CD4-positive, alpha-beta T cell treated with Interleukin-17A for 4 hours (primary cell): ENCODE measurements around the gene MYO1D.
"Not testable (repeated sequence)": the region's sequence is repeated elsewhere in the genome, so short reads cannot be mapped to it uniquely, and the experiment has no call there.

Experiments used
- DNase-seq: peaks from one replicate; pipeline ENCODE4 v3.0.0-alpha.2; 2020; ENCODE audit warnings: mixed read lengths

Gene MYO1D

DNA sequence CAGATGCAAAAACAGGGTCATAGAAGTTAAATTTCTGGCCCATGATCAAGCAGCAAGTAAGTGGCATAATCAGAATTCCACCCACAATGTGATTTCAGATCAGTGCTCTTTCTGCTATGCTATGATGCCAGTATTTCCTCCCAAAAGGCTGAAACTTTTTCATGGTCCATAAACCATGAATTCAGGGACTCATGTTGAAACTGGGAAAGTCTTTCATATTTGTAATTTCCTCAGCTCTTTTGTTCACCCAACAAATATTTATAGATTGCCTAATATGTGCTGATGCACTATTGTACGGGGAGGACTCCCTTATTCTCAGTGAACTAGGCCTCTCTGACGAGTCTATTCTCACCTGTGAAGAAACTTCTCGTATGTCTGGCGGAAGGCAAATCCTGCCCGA lies 156.3 kb downstream of the MYO1D start:
- DNase-seq = no peak

DNA sequence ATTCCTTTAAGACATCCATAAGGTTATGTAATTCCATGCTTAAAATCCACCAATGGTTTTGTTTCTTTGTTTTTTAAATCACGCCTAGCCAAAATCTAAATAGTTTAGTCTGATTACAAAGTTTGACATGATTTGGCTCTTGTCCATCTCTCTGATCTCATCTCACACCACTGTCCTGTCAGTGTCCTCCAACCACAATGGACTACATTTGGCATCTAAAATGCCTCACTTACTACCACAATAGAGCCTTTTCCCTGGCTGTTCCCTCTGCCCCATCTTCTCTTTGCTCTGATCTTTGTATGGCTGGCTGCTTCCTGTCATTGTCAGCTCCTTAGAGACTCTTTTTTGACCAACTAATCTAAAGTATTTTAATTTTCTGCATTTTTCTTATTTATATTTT lies 157.2 kb downstream of the MYO1D start:
- no peak for DNase-seq

DNA sequence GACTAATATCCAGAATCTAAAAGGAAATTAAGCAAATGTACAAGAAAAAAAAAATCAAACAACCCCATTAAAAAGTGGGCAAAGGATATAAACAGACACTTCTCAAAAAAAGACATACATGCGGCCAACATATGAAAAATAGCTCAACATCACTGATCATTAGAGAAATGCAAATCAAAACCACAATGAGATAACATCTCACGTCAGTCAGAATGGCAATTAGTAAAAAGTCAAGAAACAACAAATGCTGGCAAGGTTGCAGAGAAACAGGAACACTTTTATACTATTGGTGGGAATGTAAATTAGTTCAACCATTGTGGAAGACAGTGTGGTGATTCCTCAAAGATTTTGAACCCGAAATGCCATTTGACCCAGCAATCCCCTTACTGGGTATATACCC lies 162.0 kb downstream of the MYO1D start:
- DNase-seq = not testable (repeated sequence)

DNA sequence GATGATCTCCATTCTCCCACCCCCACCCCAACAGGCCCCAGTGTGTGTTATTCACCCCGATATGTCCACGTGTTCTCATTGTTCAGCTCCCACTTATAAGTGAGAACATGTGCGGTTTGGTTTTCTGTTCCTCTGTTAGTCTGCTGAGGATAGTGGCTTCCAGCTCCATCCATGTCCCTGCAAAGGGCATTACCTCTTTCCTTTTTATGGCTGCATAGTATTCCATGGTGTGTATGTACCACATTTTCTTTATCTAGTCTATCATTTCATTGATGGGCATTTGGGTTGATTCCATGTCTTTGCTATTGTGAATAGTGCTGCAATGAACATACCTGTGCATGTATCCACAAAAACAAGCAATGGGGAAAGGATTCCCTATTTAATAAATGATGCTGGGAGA lies 162.7 kb downstream of the MYO1D start:
- DNase-seq = not testable (repeated sequence)

DNA sequence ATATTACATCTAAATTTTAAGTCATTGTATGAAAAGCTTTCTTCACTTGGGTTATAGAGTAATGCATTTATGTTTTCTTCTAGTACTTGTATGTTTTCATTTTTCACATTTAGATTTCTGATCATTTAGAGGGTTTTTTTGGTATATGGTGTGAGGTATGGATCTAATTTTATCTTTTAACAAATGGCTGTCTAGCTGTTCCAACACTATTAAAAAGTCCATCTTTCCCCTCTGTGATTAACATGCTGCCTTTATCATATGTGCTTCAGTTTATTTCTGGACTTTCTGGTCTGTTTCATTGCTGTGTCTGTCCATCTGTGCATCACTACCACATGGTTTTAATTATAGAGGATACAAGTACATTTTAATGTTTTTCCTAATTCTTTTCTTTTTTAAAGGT lies 163.8 kb downstream of the MYO1D start:
- no peak for DNase-seq

DNA sequence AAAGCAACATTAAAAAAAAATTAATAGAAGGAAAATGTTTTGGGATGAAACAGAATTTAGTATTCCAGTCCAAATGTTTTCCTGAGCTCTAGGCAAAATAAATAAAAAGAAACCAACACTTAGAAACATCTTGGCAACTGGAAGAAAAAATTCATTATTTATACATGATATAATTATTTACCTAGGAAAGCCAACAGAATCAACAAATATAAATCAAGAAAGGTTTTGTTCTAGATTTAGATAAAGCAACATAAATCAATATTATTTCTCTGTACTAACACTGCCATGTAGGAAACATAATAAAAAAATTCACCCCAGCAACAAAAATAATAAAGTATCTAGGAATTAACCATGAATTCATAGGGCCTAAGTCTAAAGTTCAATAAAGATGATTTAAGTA lies 167.4 kb downstream of the MYO1D start:
- no peak for DNase-seq

DNA sequence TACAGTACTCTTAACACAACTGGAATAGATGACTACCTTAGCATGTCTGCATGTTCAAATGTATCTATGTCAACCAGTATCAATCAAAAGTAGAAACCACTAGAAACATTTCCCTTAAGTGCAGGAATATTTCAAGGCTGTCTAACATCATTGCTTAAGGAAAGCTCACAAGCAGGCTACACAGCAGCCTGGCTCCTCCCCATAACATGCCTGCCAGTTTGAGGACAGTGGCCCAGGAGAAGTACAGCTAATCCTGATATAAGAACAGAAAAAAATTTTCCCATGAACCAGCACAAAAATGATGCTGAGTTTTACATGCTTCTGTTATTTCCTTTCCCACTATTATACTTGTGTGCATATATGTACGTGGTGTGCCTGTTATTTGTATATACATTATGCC lies 175.1 kb downstream of the MYO1D start:
- DNase-seq = no peak

DNA sequence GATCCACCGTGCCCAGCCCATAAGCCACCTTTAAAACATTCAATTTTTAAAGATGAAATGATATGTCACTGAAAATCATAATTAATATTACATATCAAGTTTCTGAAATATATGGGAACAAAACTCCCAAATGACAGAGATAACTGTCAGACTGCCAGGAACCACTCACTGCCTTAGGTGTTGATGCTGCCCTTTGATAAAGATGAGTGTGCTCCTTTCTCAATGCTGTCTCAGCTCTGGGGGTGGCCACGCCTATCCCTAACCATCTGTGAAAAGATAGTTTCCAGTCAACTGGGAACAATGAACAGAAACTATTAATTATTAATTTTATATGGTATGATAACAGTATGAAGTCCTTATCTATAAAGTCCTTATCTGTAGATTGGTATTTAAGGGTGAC lies 177.7 kb downstream of the MYO1D start:
- DNase-seq = no peak

DNA sequence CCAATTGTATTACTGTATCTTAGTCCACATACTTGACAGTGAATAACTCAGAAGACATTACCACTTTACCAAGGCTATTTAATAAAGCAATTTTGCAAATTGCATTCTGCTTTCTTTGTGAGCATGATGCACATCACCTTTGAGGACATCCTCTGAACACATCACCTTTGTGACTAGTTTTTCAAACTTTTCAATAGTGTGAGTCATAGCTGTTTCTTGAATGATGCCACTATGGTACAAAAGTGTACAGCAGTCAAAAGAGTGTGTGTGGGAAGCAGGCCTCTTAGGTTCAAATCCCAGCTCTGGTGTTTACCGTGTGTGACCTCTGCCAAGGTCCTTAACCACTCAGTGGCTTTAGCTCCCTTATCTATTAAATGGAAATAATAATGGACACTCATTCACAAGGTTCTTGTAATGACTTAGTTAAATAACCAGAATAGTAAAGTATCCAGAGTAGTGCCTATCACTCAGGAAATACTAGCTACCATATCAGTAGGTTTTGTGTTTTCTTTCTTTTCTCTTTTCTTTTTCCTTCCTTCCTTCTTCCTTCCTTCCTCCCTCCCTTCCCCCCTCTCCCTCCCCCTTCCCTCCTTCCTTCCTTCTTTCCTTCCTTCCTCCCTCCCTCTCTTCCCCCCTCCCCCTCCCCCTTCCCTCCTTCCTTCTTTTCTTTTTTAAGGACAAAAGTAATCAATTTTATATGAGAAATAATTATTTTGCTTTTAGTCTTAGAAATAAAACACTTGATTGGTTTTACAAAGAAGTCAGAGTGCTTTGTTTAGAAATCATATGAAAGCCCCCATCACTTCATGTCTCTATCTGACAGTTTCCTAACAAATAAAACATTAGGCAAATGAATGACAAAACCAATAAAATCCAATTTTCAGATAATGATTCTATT lies 178.9 kb downstream of the MYO1D start:
- DNase-seq = no peak

DNA sequence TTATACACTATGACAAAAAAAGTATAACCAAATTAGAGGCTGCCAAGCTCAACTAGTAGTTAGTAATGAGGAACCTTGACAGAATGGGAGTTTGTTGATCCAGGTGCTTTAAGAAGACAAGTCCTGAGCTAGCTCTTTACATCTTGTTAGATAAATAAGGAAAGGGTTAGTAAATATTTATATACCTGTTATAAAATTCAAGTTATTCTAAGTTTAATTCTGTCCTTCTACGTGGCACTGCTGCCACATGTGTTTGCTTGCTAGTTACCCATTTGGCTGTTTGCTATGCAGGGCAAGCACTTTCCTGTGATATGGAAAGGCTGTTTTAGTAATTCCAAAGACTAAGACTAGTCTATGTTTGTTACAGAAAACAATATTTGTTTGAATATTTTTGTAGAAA lies 180.5 kb downstream of the MYO1D start:
- no peak for DNase-seq

DNA sequence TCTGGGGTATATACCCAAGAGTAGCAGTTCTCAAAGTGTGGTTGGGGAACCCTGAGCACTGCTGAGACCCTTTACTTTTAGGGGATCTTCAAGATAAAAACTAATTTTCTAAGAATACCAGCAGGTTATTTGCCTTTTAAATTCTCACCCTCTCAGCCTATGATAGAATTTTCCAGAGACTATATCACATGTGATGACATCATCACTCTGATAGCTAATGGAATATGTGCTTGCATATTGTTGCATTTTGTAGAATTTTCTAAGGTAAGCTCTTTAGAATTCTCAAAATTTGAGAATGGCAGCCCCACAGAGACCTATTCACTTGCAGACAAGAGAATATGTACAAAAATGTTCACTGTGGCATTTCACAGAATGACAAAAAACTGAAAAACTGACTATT lies 181.1 kb downstream of the MYO1D start:
- DNase-seq = no peak

DNA sequence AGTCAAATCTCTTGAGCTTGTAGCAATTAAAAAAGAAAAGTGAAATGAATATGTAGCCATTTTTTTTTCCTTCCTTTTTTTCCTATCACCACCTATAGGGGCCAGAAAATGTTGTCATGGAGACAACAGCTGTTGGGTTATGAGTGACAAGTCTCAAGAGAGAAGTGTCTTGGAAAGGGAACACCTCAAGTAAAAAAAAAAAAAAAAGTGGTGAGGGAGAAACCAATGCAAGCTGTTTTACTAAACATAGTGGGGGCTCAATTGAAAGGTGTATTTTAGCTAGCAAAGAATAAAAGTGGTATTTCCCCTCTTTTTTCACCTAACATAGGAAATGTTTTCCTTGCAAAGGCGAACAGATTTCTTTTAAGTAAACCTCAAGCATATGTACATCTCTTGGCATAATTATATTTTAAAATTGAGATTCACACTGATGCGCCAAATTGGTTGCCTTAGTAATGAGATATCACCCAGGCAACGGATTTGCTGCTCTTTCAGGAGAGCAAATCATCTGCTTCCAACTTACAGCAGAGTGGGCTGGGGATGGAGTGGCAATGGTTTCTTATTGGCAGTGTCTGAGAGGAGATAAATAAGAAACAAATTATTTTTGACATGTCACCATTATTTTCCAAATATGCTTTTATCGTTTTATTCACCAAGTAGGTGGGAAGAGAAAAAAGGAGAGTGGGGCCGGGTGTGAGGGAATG lies 183.6 kb downstream of the MYO1D start:
- no peak for DNase-seq

DNA sequence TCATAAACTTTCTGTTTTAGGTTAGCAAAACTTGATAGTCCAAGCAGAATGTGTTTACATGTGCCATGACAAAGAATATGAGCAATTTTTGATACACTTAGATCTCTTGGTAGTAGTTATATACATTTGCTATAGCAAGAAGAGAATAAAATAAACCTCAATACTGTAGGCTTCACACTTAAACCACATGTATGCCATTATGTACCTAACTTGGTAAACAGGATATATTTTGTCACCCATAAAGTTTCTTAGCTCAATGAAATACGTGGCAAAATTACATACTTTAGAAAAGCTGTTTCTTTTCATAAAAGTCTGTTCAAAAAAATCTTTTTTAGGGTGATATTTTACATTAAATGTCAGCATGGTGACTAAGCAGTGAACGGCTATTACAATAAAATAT lies 184.7 kb downstream of the MYO1D start:
- DNase-seq = no peak

DNA sequence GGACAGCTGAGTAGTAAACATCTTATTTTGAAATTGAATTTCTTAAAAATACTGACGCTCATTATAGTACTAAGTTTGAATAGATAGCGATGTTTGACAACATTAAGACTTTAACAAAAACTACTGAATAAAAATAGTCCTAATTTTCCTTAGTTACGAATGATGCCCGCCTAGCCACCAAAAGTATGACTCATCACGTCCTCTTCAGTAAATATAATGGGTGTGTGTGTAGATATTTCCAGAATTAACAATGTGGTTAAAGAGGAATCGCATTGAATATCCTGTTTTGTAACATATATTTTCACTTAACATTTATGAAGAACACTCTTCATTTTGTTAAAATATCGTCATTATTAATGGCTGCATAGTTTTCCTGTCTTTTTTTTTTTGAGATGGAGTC lies 187.6 kb downstream of the MYO1D start:
- DNase-seq = no peak

DNA sequence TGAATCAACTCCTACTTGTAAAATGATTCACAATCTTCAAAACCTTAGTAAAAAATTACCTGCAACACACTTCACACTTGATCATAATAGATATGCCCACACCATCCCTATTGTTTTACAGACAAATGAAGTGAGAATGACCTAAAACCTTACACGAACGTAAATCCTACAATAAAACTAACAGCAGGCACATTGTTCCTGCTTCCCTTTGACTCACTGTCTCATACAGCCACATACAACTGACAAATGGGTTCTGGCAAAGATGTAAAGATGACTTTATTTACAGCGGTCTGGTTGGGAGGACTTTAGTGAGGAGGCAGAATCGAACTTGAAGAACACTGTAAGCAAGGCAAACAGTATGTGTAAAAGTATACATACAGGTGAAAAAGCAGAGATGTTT lies 188.7 kb downstream of the MYO1D start:
- DNase-seq = no peak

DNA sequence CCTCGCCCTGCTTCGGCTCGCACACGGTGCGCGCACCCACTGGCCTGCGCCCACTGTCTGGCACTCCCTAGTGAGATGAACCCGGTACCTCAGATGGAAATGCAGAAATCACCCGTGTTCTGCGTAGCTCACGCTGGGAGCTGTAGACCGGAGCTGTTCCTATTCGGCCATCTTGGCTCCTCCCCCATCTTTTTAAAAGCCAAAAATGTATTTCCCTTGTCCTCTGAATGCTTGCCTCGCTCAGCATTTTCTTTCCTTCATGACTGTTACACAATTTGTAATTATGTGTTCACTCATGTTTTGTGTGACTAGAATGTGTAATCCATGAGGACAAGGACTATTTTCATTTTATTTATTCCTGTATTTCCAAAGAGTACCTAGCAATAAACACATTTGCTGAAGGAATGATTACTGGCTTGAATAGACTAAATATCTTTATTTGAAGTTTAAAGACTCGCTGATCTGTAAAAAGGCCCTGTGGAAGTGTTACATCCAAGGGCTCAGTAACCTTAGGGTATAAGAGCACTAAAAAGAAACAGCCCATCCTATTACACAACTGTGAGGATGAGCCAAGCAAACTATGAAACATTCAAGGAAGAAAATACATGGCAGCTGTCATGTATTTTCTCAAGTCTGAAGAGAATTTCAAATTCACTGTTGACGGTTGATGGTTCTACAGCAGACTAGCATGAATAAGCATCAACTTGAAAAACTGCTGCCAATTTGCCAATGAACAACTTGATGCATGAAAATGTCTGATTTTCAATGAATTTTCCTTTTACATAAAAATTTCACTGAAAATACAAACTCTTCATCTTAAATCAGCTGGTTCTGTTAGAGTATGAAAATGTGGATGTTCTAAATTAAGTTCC lies 192.6 kb downstream of the MYO1D start:
- DNase-seq = no peak

DNA sequence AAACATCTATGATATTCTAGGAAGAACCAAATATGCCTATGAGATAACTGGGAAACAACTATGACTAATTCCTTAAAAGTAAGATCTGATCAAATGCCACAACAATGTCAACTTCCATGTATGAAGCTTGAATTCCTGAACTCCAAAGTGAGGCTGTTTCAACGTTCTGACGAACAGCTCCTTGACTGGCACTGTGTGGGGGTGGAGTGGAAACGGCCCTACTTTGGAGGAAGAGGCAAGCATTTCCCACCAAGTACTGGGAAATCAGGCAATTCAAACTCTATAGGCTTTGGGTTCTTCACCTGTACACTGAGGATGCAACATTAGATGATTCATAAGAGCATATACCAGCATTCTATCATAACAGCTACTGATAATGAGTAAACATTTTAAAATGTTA lies 203.0 kb downstream of the MYO1D start:
- no peak for DNase-seq

DNA sequence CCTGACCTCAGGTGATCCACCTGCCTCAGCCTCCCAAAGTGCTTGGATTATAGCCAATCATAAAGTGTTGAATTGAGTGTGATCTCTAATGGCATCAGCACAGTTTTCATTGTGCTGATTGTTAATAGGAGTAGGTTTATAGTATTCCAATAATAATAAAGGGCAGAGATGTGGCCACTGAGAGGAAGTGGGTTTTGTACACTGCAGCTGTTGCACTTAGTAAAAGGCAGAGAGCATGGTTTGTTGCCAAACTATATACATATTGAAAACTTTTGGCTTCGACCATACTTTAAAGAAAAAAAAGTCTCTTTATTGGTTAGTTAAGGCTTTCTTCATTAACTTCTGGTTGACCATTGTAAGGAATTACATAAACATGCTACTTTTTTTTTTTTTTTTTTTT lies 204.2 kb downstream of the MYO1D start:
- no peak for DNase-seq

DNA sequence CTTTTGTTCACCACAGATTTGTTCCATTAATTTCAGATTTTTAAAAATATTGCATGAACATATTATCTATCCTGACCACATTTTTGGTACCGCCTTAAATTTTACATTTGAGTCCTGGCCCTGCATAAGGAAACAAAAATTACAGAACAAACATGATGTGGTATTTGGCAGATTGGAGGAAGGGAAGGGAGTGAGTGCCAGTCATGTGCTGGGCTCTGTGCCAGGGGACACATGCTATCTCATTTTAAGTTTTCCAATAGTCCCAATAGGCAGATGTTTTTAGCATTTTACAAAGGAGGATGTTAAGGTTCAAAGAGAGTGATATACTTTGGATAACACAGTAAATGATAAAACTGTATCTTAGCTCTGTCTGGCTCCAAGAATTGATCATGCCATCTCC lies 205.0 kb downstream of the MYO1D start:
- DNase-seq = no peak

DNA sequence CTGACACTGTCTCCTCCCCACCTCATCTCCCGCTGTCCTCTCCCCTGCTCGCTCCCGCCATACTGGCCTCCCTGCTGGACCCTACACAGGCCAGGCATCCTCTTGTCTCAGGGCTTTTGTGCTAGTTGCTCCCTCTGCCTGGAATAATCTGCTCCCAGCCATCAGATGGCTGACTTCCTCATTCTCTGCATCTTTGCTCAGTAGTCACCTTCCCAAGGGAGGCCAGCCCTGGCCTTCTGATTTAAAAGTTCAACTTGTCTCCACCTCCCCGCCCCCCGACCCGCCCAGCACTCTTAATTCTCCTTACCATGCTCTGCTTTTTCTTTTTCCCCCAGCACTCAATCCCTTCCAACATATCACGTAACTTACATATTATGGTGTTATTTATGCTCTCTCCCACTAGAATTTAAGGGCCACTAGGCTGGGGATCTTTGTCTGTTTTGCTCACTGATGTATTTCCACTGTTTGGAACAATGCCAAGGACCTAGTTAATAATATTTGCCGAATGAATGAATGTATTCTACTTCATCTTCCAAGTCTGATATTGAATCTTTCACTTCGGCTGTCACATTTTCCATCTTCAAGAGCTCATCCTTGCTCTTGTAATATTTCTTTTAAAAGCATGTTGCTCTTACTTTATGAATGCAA lies 211.9 kb downstream of the MYO1D start:
- no peak for DNase-seq

DNA sequence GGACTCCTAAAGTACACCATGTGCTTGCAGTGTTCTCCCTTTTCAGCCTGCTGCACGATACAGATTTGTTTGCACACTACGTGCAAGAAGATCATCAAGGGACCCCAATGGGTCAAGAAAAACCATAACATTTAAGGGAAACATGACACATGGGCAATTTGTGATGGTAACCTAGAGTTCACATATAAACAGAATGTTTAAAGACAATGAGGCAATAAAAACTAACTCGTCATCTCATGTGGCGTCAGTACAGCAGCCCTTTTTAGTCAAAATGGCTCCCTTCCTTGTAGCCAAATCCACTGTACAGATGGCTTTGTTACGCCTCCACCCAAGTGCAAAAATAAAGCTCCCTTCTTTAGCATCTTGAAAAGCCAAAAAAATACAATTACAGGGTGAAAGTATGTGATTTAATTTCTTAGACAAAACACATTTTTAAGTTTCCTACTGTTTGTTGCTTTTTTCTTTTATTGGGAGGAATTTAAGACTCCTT lies 216.4 kb downstream of the MYO1D start:
- DNase-seq = no peak

DNA sequence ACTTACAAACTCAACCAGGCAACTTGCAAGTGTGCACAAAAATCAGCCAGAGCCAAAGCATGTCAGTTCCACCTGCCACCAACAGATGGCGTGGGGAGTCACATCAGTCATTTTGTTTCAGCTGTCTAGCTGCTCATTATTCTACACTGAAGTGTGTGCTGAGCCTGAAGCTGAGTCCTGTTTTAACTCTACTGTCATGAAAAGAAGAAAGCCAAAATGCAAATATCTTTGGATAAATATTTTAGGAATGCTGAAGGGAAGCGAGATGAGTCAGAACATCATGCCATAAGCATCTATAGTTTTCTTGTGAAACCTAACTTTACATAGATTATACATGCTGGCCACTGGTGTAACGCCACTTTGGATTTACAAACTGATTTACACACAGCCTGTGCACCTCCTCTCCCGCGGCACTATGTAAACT lies 217.5 kb downstream of the MYO1D start:
- DNase-seq = peak; percentile 71
